T1000 (cell line): Measurements from ENCODE around the gene CRIP3.

Experiments
- DNase-seq: peaks from one replicate; lab custom pipeline; 2025; ENCODE audit warnings: mixed read lengths; lab: John Stamatoyannopoulos, UW

The CRIP3 gene

GRCh38 chr6:43287717-43288679 is 20.6 kb downstream of the CRIP3 start:
- no peak for DNase-seq

GRCh38 chr6:43286980-43287716 is 21.5 kb downstream of the CRIP3 start:
- DNase-seq: no peak

DNA sequence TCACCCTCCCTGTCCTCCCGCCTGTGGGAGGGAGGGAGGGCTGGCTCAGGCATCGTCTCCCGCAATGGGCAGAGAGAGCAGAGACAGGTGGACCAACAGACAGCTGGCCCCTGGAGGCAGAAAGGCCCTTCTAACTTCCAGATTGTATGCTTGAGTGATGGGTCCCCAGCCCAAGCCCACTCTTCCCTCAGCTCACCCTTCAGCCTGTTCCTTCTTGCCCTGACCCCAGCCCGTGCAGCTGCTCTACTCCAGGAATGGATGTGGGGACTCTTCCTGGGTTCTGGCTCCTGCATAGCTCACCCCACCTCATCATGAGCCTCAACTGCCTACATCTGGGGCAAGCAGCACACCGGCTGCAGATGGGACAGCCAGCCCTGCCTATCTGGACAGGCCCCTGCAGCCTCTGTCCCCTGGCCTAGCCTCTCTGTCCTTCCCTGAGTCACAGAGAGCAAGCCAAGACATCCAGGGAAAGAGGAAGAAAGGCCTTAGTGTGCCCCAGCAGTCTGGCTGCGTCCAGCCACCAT is 22.1 kb downstream of the CRIP3 start:
- no peak for DNase-seq

GRCh38 chr6:43285832-43286231 is 22.8 kb downstream of the CRIP3 start:
- no peak for DNase-seq

- no peak for DNase-seq
Measured at GRCh38 chr6:43284991-43285781, 23.4 kb downstream of the CRIP3 start.

- DNase-seq: no peak
Measured at GRCh38 chr6:43283905-43284304, 24.7 kb downstream of the CRIP3 start.

DNA sequence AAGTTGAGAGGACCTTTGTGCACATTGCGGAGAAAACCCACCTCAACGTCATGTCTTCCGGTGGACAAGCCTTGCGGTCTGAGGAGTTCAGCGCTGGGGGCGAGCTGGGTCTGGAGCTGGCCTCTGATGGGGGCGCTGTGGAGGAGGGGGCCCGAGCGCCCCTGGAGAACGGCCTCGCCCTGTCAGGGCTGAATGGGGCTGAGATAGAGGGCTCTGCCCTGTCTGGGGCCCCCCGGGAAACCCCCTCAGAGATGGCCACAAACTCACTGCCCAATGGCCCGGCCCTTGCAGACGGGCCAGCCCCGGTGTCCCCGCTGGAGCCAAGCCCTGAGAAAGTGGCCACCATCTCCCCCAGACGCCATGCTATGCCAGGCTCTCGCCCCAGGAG is 25.1 kb downstream of the CRIP3 start:
- DNase-seq: no peak

DNA sequence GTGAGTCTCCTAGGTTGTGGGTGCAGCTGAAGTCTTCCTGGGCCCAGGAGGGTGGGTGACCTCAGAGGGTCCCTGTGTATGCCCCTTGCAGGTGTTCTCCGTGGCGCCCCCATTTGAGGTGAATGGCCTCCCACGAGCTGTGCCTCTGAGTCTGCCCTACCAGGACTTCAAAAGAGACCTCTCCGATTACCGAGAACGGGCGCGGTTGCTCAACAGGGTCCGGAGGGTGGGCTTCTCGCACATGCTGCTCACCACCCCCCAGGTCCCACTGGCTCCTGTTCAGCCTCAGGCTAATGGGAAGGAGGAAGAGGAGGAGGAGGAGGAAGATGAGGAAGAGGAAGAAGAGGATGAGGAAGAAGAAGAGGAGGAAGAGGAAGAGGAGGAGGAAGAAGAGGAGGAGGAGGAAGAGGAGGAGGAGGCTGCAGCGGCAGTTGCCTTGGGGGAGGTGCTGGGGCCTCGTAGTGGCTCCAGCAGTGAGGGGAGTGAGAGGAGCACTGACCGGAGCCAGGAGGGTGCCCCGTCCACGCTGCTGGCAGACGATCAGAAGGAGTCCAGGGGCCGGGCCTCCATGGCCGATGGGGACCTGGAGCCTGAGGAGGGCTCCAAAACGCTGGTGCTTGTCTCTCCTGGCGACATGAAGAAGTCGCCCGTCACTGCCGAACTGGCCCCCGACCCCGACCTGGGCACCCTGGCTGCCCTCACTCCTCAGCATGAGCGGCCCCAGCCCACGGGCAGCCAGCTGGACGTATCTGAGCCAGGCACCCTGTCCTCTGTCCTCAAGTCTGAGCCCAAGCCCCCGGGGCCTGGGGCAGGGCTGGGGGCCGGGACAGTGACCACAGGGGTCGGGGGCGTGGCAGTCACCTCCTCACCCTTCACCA is 25.8 kb downstream of the CRIP3 start:
- DNase-seq: no peak

DNA sequence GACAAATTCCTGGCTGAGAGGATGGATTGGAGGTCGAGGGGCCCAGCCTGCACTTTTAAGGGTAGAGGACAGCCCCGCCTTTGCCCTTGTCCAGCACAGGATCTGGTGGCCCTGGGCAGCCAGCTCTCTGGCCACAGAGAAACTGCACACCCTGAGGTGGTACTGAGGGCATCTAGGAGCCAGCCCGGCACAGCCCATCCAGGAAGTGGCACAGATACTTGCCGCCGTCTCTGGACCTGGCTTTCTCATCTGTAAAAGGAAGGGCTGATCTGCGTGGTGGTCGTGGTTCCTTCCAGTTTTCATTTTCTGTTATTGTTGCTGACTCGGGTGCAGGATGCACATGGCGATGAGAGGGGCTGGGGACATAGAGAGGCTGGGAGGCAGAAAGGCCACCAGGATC is 26.6 kb downstream of the CRIP3 start:
- DNase-seq: no peak

- no peak for DNase-seq
Measured at GRCh38 chr6:43280234-43280633, 28.4 kb downstream of the CRIP3 start.

DNA sequence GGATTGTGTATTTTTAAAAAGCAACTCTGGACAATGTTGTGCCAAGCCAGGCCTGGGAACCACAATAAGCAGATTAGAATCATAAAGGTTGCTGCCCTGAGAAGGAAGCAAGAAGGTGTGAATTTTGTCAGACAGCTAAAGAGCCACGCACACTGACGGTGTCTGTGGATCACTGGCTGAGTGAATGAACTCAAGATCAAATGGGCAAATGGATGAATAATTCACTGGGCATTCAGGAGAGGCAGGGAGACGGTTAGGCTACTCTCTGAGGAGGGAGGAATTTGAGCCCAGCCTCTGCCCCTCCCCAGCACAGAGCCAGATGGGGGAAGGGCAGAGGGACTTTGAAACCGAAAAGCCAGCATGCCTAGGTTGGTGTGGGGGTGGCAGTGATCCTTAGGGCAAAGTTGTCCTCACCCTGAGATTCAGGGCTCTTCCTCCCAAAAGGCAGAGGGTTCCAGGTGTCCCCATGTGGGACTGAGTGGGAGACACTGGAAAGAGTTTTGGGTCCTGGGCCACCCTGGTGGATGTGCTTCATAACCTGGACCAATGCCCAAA is 30.0 kb downstream of the CRIP3 start:
- no peak for DNase-seq

DNA sequence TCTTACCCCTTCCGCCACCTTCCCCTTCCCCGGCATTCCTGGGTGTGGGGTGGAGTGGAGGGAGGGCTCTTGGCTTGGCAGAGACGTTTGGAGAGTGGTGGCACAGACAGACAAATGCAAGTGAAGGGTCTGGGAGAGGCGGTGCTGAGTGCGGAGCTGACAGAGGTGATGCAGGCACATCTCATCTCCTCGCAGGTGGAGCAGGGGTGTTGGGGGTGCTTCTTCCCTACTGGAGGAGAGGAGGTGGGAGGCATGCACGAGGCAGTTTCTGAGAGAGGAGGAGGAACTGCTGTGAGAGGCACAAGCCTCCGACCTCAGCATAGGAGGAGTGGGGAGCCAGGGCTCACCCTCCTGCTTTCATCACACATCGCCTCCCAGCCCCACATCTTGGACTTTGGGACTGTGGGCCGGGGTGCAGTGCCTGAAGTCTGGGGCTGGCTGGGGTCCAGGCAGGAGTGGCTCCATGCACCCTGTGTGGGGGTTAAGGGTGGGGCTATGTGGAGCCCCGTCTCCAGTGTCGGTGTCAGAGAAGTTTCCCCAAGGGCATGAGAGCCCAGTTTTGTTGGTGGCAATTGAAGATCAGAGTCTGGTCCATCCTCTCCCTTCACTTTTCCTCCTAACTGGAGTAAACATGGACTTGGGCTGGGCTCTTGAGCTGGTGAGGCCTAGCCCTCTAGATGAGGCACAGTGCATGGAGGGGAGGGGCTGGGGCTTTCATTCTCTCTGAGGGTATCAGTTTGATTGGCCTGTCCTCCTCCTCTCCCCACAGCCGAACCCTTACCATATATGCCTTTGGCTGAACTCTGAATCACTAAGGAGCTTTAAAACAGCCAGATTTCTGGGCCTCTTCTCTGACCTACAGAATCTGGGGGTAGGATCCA is 30.7 kb downstream of the CRIP3 start:
- DNase-seq: no peak

GRCh38 chr6:43277306-43277642 is 31.4 kb downstream of the CRIP3 start:
- no peak for DNase-seq

- DNase-seq: no peak
Measured at GRCh38 chr6:43276577-43277305, 31.9 kb downstream of the CRIP3 start.

- DNase-seq: no peak
Measured at GRCh38 chr6:43275801-43276576, 32.6 kb downstream of the CRIP3 start.

- no peak for DNase-seq
Measured at GRCh38 chr6:43274916-43275597, 33.6 kb downstream of the CRIP3 start.

DNA sequence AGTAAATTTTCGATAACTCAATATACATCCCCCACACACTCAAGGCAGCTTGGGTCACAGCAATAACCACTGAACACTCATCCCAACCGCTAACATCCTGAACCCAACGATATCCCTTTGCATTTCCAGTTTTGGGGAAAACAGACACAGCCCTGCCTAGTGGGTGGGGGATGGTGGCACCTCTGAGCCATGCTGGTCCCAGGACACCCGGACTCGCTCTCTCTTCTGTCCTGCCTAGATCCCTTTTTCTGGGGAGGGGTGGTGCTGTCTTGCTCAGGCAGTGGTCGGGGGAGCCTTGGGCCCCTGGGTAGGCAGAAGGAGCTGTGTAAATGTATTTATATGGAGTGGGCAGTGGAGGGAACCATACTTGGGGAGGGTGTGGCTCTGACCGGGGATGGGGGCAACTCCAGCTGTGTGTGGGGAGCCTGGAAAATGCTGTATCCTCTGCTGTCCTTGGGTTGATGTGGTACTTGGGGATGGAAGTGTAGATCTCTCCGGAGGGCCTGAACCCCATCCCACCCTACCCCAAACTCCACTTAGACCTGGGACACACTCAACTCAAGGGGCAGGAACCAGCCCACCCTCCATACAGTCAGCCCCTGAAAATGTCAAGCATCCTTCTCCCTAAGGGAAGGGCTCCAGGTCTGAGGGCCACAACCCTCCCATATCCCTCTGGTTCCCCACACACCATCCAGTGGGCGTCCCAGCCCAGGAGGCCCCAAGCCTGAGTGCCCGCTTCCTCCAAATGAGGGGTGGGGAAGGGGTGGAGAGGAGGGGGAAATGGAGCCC is 34.3 kb downstream of the CRIP3 start:
- no peak for DNase-seq
